Fibroblast of villous mesenchyme (primary cell): ENCODE data around the gene OTOA. TPM values are rescaled to one million over a fixed set of nuclear protein-coding genes. Genes with fewer than 3 reads are reported as not detected.
A peak's percentile ranks its signal among the peaks of the same experiment; 100 is the strongest.
"Not testable (repeated sequence)": the region's sequence is repeated elsewhere in the genome, so short reads cannot be mapped to it uniquely, and the experiment has no call there.

Experiments
- DNase-seq: peaks from one replicate; pipeline ENCODE4 v3.0.0-alpha.2; 2010; ENCODE audit warnings: low read depth
- H3K4me3 ChIP-seq: 2 replicates; pipeline ENCODE4 v1.5.1; 2011; ENCODE audit warnings: low read depth, mild to moderate bottlenecking, low read length
- CTCF ChIP-seq: IDR thresholded peaks from 2 replicates; pipeline ENCODE4 v1.5.1; 2012; ENCODE audit warnings: low read depth, mild to moderate bottlenecking, low read length; ENCODE audit not compliant: insufficient read depth
- total RNA-seq: library from RNA; depleted of rRNA; stranded (reverse); fragments of >200 nt; gene quantifications from 2 replicates; pipeline ENCODE4 v1.2.3, GENCODE V29; 2012

Gene OTOA
- total RNA-seq, 1 donor = under 0.01 TPM

DNA sequence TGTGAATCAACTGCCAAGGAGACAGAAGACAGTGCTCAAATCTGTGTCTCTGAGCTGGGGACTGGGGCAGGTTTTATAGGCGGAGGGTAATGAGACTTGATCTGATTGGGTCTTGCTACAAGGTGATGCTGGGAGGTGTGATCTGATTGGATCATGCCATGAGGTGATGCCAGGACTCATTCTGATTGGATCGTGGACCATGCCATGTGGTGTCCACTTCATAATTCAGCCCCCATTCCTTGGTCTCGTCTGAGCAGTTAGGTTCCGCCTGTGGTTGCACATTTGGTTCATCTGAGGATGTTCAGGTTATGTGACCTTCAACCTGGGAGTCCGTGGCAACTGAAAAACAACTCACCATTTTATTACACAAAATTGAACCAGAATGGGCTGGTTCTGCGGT is 41.0 kb downstream of the OTOA start:
- no peak overlapping the region for H3K4me3 ChIP-seq
- no peak for DNase-seq

GRCh38 chr16:21708533-21709115 is 44.9 kb downstream of the OTOA start:
- peak; percentile 88 for TF ChIP-seq CTCF
- DNase-seq = peak; percentile 75
- H3K4me3 ChIP-seq = no peak overlapping the region

More for the DNA sequence above, 41.0 kb downstream of the OTOA start:
- no peak for TF ChIP-seq CTCF

- TF ChIP-seq CTCF = no peak
- no peak for DNase-seq
- no peak overlapping the region for H3K4me3 ChIP-seq
Observed at GRCh38 chr16:21710938-21711337, 47.2 kb downstream of the OTOA start.

GRCh38 chr16:21713549-21714368 is 50.0 kb downstream of the OTOA start:
- no peak for TF ChIP-seq CTCF
- no peak overlapping the region for H3K4me3 ChIP-seq
- no peak for DNase-seq

GRCh38 chr16:21714369-21714618 is 50.5 kb downstream of the OTOA start:
- not testable (repeated sequence) for DNase-seq, H3K4me3 ChIP-seq

DNA sequence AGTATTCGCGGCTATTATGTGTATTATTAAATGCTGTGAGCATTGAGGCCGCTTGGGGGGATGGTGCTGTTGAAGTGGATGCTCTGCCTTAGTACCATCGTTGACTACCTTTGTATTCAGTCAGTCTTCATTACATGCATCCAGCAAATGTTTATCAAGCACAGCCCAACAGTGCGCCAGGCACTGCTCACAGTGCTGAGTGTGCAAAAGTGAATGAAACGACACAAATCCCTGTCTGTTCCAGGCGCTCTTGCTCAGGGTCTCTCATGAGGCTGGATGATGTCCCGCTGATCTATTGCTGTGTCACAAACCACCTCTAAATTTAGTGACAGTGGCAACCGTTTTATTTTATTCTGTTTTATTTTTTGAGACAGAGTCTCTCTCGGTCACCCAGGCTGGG is 53.8 kb downstream of the OTOA start:
- no peak for DNase-seq
- H3K4me3 ChIP-seq = no peak overlapping the region
- TF ChIP-seq CTCF = no peak

- no peak for DNase-seq
- H3K4me3 ChIP-seq = no peak overlapping the region
- no peak for TF ChIP-seq CTCF
Observed at GRCh38 chr16:21719283-21719682, 55.5 kb downstream of the OTOA start.
